Adrenal gland (tissue), 5 donors: ENCODE results near the gene MGRN1.

Experiments
- POLR2A ChIP-seq, 2 donors: fragments of 450-650 bp; IDR thresholded peaks; one replicate each; pipeline ENCODE4 v1.6.1; 2017; ENCODE audit warnings: antibody characterized with exemption in 2 of 2, mild to moderate bottlenecking in 2 of 2, moderate library complexity in 1 of 2
- TF ChIP-seq, protein P1 (sequence below), 6 experiments: fragments of 450-650 bp in 4 of 6; fragments of 200-600 bp in 2 of 6; sonication (generic) in 1 of 6; IDR thresholded peaks; 1 replicate in 5 of 6; 2 replicates in 1 of 6; pipeline versions ENCODE4 v1.5.1 to v1.8.0; 2016 to 2021; ENCODE audit warnings: antibody characterized with exemption in 6 of 6, mild to moderate bottlenecking in 2 of 6, moderate library complexity in 1 of 6
- donor health status: DM: no; HTN: no; CAD: no.

DNA sequence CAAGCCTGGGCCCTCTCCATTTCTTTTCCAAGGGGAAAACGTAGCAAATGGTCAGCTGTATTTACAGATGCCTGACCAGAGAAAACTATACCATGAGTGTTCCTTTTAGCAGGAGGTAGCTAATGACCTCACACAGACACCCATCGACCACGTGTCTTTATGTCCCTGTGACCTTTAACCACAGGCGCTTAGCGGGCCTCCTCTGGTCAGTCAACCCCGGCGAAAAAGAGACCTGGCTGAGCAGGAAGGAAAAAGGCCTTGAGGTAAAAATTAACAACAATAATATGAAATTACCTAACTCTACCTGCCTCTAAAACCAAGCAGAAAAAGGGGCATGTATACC, 77.8 kb downstream of the MGRN1 start:
- TF ChIP-seq, protein P1, sequence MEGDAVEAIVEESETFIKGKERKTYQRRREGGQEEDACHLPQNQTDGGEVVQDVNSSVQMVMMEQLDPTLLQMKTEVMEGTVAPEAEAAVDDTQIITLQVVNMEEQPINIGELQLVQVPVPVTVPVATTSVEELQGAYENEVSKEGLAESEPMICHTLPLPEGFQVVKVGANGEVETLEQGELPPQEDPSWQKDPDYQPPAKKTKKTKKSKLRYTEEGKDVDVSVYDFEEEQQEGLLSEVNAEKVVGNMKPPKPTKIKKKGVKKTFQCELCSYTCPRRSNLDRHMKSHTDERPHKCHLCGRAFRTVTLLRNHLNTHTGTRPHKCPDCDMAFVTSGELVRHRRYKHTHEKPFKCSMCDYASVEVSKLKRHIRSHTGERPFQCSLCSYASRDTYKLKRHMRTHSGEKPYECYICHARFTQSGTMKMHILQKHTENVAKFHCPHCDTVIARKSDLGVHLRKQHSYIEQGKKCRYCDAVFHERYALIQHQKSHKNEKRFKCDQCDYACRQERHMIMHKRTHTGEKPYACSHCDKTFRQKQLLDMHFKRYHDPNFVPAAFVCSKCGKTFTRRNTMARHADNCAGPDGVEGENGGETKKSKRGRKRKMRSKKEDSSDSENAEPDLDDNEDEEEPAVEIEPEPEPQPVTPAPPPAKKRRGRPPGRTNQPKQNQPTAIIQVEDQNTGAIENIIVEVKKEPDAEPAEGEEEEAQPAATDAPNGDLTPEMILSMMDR (IDR thresholded peaks at IDR 0.05) = no peak
- TF ChIP-seq POLR2A (IDR thresholded peaks at IDR 0.05) = no peak
